HFF-Myc (cell line): ENCODE results near the gene CABP2.
"Not testable (repeated sequence)": the region's sequence is repeated elsewhere in the genome, so short reads cannot be mapped to it uniquely, and the experiment has no call there.

Experiments
- DNase-seq: peaks from one replicate; pipeline ENCODE4 v3.0.0-alpha.2; 2011; ENCODE audit warnings: low read depth; ENCODE audit errors: extremely low read depth
- H3K4me3 ChIP-seq: replicated peaks from 2 replicates; pipeline ENCODE4 v1.5.1; 2011; ENCODE audit warnings: low read depth, mild to moderate bottlenecking, control low read depth, low read length
- TF ChIP-seq, protein P1 (sequence below): IDR thresholded peaks from 2 replicates; pipeline ENCODE4 v1.5.1; 2012; ENCODE audit warnings: mild to moderate bottlenecking, low read depth, low read length, control low read depth; ENCODE audit errors: missing control alignments

The CABP2 gene

DNA sequence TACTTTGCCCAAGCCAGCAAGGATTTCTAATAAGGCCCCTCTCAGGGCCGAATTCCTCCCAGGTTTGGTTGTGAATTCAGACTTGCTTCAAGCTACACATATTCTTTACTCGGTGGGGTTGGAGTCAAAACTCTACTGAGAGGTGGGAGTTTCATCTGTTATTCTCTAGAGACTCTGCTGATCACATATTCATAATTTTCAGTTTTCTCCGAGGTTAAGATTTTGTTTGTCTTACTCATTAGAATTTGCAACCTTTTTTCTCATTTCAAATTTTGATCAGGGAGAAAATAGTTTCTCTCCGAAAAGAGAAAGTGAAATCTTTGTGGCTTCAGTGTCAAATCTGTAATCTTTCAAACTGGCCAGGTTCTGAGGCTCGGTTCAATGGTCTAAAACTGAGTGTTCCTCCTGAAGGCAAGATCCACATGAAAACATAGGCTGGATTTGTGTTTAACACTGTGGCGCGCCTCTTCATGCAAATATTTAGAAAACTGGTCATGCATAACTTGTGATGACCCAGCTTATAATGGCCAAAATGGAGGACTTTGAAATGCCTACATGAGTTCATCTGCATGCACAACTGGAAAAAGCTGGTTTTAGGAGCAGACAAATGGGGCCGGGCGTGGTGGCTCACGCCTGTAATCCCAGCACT lies 38.8 kb upstream of the CABP2 start:
- H3K4me3 ChIP-seq: no peak overlapping the region
- TF ChIP-seq, protein P1, sequence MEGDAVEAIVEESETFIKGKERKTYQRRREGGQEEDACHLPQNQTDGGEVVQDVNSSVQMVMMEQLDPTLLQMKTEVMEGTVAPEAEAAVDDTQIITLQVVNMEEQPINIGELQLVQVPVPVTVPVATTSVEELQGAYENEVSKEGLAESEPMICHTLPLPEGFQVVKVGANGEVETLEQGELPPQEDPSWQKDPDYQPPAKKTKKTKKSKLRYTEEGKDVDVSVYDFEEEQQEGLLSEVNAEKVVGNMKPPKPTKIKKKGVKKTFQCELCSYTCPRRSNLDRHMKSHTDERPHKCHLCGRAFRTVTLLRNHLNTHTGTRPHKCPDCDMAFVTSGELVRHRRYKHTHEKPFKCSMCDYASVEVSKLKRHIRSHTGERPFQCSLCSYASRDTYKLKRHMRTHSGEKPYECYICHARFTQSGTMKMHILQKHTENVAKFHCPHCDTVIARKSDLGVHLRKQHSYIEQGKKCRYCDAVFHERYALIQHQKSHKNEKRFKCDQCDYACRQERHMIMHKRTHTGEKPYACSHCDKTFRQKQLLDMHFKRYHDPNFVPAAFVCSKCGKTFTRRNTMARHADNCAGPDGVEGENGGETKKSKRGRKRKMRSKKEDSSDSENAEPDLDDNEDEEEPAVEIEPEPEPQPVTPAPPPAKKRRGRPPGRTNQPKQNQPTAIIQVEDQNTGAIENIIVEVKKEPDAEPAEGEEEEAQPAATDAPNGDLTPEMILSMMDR: no peak
- no peak for DNase-seq

DNA sequence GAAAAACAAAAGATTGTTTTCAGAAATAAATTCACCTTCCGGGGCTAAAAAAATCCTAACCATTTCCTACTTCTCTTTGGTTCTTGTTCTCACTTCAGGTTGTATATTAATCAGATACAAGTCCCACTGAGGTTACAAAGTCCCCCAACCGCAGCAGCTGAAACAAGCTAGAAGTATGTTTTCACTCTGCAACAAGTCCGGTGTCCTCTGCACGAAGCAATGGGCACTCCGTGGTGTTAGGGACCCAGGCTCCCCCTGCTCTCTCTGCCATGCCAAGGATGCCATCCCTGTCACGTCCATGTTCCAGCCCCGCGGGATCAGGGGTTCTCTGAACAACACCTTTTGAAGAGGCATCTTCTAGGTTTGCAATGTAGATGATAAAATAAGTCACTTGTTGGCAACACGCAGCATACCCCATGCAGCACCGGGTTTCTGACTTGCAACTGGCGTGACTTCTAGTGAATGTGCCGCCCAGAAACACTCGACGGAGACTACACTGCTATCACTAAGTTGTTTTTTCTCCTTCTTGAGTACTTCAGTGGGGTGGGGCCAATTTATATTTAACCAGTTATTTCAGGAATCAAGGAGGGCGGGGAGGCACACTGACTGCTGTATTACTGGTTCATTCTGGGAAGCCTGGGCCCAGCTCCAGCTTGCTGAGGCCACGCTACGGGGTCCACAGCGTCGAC lies 35.0 kb upstream of the CABP2 start:
- DNase-seq: no peak
- TF ChIP-seq, protein P1: no peak
- H3K4me3 ChIP-seq: no peak overlapping the region

DNA sequence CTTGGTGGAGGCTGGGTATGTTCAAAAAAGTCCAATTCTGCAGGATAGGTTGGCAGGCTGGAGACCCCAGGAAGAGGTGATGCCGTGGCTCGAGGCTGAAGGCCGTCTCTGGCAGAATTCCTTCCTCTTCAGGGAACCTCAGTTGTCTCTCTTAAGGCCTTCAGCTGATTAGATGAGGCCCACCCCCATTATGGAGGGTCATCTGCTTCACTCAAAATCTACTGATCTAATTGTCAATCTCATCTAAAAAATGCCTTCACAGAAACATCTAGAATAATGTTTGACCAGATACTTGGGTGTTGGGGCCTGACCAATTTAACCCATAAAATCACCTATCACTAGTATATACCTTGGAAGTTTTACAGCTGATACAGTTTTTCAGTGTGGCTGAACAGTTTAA lies 33.0 kb upstream of the CABP2 start:
- TF ChIP-seq, protein P1: no peak

DNA sequence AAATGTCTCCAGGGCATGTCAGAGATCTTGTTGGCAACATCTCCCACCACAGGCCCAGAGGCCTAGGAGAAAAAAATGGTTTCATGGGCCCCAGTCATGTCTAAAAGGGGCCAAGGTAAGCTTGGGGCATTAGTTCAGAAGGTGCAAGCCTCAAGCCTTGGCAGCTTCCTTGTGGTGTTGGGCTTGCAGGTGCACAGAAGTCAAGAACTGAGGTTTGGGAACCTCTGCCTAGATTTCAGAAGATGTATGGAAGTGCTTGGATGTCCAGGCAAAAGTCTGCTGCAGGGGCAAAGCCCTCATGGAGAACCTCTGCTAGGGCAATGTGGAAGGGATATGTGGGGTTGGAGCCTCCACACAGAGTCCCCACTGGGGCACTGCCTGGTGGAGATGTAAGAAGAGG lies 28.5 kb upstream of the CABP2 start:
- H3K4me3 ChIP-seq, DNase-seq: not testable (repeated sequence)

More for the DNA sequence above, 33.0 kb upstream of the CABP2 start:
- DNase-seq: no peak
- H3K4me3 ChIP-seq: no peak overlapping the region

DNA sequence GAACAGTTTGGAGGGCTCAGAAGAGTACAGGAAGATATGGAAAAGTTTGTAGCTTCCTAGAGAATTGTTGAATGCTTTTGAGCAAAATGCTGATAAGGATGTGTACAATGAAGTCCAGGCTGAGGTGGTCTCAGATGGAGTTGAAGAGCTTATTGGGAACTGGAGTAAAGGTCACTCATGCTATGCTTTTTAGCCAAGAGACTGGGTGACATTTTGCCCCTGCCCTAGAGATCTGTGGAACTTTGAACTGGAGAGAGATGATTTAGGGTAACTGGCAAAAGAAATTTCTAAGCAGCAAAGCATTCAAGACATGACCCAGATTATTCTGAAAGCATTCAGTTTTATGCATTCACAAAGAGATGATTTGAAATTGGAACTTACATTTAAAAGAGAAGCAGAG lies 27.9 kb upstream of the CABP2 start:
- no peak overlapping the region for H3K4me3 ChIP-seq
- DNase-seq: no peak
- TF ChIP-seq, protein P1: no peak

DNA sequence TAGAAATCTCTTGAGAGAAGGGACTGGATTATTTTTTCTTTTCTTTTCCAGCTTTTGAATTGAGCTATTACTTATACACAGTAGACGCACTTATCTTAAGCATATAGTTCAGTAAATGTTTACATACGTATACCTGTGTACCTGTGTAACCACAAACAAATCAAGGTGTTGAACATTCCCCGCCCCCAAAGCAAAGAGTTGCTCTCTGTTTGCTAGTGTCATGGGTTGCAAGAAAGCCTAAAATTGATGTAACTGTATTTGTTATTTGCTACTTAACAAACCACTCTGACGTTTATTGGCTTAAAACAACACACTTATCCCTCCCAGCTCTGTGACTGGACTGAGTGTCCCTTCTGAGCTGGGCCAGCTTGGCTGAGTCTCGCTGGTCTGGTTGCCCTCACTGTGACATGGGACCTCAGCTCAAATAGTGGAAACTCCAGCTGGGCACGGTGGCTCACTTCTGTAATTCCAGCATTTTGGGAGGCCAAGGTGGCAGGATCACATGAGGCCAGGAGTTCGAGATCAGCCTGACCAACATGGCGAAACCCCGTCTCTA lies 25.4 kb upstream of the CABP2 start:
- TF ChIP-seq, protein P1: no peak
- DNase-seq: no peak
- H3K4me3 ChIP-seq: no peak overlapping the region

DNA sequence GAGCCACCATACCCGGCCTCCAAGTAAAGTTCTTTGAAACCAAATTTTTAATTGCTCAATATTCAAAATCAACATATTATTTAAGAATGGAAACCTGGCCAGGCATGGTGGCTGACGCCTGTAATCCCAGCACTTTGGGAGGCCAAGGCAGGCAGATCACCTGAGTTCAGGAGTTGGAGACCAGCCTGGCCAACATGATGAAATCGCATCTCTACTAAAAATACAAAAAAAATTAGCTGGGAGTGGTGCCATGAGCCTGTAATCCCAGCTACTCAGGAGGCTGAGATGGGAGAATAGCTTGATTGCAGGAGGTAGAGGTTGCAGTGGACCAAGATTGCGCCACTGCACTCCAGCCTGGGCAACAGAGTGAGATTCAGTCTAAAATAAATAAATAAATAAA lies 24.9 kb upstream of the CABP2 start:
- not testable (repeated sequence) for DNase-seq, H3K4me3 ChIP-seq
